Kidney (tissue), 14 donors: ENCODE results near the gene CACFD1. TPM values are rescaled to one million over a fixed set of nuclear protein-coding genes. Genes with fewer than 3 reads are reported as not detected.

ENCODE experiments used
- DNase-seq, 5 donors: peaks; one replicate each; pipeline ENCODE4 v3.0.0-alpha.2; 2013 to 2020
- FAIRE-seq: peaks from 2 replicates; lab custom pipeline; 2012; peaks lifted over from hg19 to GRCh38; lab: Jason Lieb, UNC
- H3K27ac ChIP-seq, 2 donors: one replicate each; pipeline ENCODE4 v1.7.0; 2013; ENCODE audit warnings: low read depth in 2 of 2, low read length in 2 of 2, inconsistent platforms in 1 of 2
- H3K27me3 ChIP-seq: one replicate; pipeline ENCODE4 v1.7.1; 2013; ENCODE audit warnings: low read length, inconsistent platforms; ENCODE audit not compliant: control insufficient read depth, insufficient read depth
- H3K36me3 ChIP-seq, 3 donors: one replicate each; pipeline versions ENCODE4 v1.7.0 to v1.7.1; 2013; ENCODE audit warnings: low read length in 3 of 3, control low read depth in 1 of 3, inconsistent platforms in 1 of 3; ENCODE audit not compliant: insufficient read depth in 3 of 3, control insufficient read depth in 2 of 3
- H3K4me1 ChIP-seq, 3 donors: one replicate each; pipeline versions ENCODE4 v1.7.0 to v1.7.1; 2013; ENCODE audit warnings: low read length in 3 of 3, inconsistent platforms in 1 of 3, low read depth in 1 of 3; ENCODE audit not compliant: control insufficient read depth in 2 of 3, insufficient read depth in 2 of 3
- H3K4me3 ChIP-seq, 3 donors: one replicate each; pipeline versions ENCODE4 v1.7.0 to v1.8.1; 2013; ENCODE audit warnings: low read length in 3 of 3, control low read depth in 1 of 3, inconsistent platforms in 1 of 3
- H3K9ac ChIP-seq, 3 donors: one replicate each; pipeline versions ENCODE4 v1.7.0 to v1.7.1; 2013; ENCODE audit warnings: low read length in 3 of 3, control low read depth in 1 of 3, inconsistent platforms in 1 of 3
- H3K9me3 ChIP-seq, 3 donors: one replicate each; pipeline versions ENCODE4 v1.7.0 to v1.7.1; 2013; ENCODE audit warnings: low read length in 3 of 3, control low read depth in 1 of 3, inconsistent platforms in 1 of 3; ENCODE audit not compliant: control insufficient read depth in 2 of 3, insufficient read depth in 1 of 3
- intact Hi-C: fragments of 100-400 bp; cut with DNase I; formaldehyde crosslinking; loops from one replicate; pipeline ENCODE4 v1.11.1; 2022
- polyA plus RNA-seq: library from polyadenylated mRNA; stranded (reverse); fragments of 350-450 nt; fragmentation: Illumina TruSeq; extraction: RNeasy Lipid Tissue Mini Kit (QIAGEN cat#74804); gene quantifications from one replicate; pipeline ENCODE4 v1.2.3, GENCODE V29; 2014; ENCODE audit warnings: low read depth, low replicate concordance; ENCODE audit not compliant: insufficient read depth
- total RNA-seq: library from RNA; stranded (reverse); fragmentation: NEBNext Ultra II Directional; extraction: Animal tissue kit (Norgen Biotek cat#: 25700); gene quantifications from one replicate; pipeline ENCODE4 v1.2.1, GENCODE V29; 2021
- TF ChIP-seq, protein P1 (sequence below): IDR thresholded peaks from 3 replicates; pipeline ENCODE4 v1.5.1; 2012; ENCODE audit warnings: mild to moderate bottlenecking, moderate library complexity, borderline replicate concordance; ENCODE audit not compliant: insufficient read depth; ENCODE audit errors: extremely low read depth
- donor health status: control.
- donor health status: control.
- donor health status: control.
- donor health status: control.
- donor health status: control.
- donor health status: DM: yes; HTN: yes; CAD: no.
- donor health status: Normal renal cell carcinoma (clear cell type).

The CACFD1 gene
- total and polyA plus RNA-seq, 2 donors from 2014 or later = 37.3 to 37.8 TPM

DNA sequence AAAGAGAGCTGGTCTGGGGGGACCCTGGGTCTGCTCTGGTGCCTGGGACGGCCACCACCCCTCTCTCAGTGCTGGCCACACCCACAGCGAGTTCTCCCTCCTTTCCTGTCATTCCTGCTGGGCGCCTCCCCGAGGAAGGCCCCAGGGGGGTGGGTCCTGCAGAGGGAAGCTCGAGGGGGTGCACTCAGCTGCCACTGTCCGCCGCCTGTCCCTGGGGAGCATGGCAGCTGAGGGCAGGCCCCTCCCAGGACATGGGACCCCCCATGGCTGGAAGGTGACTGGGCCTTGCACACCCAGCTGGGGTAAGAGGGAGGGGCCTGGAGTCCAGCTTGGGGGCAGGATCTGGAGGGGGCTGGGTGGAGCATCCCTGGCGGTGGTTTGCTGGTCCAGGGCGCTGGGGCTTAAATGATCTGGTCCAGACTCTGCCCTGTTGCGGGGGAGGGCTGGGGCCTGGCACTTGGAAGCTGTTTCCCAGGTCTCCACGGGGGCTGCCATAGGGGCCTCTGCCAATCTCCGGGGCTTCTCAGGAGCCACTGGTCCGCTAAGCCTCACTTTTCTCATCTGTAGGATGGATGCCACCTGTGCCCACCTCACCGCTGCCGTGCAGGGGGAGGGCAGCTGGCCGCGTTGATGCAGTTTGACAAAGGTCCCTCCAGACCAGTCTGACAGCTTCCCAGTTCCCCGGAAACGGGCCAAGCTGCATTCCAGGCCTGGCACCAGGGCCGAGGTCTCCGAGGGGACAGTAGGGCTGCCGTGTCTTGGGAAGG lies 25.1 kb downstream of the CACFD1 start:
- Histone ChIP-seq H3K9ac (no peak overlapping the region), H3K27me3 (no peaks in the 10 kb centered on the region), H3K4me1 (no peaks in the 10 kb centered on the region), H3K9me3 (no peaks in the 10 kb centered on the region), H3K36me3 (no peaks in the 10 kb centered on the region), H3K27ac (no peak overlapping the region), H3K4me3 (no peak overlapping the region)
- DNase-seq = peak in 3 of 5 donors; percentile 44 to 76 (median 56)
- intact Hi-C loops = loop anchor here (5.0 to 10.0 kb wide), 2 partner anchors 78 to 300 kb away; no protein-coding TSS in a partner anchor
- no peak for FAIRE-seq
- TF ChIP-seq, protein P1, sequence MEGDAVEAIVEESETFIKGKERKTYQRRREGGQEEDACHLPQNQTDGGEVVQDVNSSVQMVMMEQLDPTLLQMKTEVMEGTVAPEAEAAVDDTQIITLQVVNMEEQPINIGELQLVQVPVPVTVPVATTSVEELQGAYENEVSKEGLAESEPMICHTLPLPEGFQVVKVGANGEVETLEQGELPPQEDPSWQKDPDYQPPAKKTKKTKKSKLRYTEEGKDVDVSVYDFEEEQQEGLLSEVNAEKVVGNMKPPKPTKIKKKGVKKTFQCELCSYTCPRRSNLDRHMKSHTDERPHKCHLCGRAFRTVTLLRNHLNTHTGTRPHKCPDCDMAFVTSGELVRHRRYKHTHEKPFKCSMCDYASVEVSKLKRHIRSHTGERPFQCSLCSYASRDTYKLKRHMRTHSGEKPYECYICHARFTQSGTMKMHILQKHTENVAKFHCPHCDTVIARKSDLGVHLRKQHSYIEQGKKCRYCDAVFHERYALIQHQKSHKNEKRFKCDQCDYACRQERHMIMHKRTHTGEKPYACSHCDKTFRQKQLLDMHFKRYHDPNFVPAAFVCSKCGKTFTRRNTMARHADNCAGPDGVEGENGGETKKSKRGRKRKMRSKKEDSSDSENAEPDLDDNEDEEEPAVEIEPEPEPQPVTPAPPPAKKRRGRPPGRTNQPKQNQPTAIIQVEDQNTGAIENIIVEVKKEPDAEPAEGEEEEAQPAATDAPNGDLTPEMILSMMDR = no peak

DNA sequence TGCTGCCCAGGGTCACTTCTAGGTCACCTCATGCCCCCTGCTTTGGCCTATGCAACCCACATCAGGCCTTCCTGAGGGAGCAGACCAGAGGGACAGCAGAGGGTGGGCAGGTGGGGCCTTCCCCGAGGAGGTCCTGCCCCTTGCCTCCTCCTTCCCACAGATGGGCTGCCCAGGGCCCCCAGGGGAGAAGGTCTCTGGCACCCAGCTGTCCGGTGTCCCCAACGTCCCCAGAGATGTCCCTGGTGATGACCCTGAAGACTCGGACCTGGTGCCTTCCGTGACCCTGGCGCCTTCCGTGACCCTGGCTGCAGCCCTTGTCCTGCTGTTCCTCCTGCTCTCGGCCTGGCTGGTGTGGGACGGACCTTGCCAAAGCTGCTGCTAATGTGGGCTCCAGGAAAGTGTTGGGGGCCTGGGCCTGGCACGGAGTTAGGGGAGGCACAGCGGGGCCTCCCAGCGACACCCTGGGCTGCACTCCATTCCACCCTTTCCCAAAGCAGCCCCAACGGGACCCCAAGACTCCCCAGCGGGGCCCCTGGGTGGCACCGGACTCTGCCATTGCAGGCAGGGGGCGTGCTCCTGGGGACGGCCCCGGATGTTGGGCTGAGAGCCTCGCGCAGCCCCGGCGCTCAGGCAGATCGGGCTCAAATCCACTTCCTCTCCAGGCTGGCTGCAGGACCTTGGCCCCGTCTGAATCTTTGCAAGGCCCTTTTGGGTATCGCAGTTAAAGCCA lies 25.9 kb downstream of the CACFD1 start:
- intact Hi-C loops = loop anchor here (5.0 to 10.0 kb wide), 2 partner anchors 78 to 301 kb away; no protein-coding TSS in a partner anchor
- DNase-seq = peak in 1 of 5 donors; percentile 76

DNA sequence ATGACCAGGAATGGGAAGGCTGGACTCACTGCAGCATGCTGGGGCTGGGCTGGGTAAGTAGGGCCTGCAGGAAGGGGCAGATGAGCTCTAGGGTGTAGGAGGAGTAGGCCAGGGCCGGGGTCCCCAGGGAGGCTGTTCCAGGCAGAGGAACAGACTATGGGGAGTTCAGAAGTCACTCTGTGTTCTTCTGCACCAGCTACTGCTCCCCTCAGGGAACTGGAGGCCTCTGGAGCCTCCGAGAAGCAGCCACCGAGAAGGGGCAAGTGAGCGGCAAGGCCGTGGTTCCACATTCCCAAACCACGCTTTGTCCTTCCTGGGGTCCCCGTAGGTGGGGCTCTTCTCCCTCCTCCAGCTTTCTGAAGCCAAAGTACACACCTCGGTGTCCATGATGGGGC lies 27.6 kb downstream of the CACFD1 start:
- Histone ChIP-seq H3K4me3 (no peak overlapping the region), H3K36me3 (no peaks in the 10 kb centered on the region), H3K9ac (no peak overlapping the region), H3K27ac (no peak overlapping the region), H3K4me1 (peaks cover 0 to 3% (median 0%) of the 10 kb centered on the region in 3 donors), H3K27me3 (no peaks in the 10 kb centered on the region), H3K9me3 (no peaks in the 10 kb centered on the region)
- intact Hi-C loops = loop anchor here (5.0 to 10.0 kb wide), 2 partner anchors 80 to 303 kb away; no protein-coding TSS in a partner anchor
- FAIRE-seq (no peak), DNase-seq (peak in 1 of 5 donors; percentile 59)
- TF ChIP-seq, protein P1 = no peak

More for the DNA sequence above, 25.9 kb downstream of the CACFD1 start:
- TF ChIP-seq, protein P1 = no peak
- H3K27me3 ChIP-seq = no peaks in the 10 kb centered on the region
- H3K36me3 ChIP-seq = no peaks in the 10 kb centered on the region
- H3K27ac ChIP-seq = no peak overlapping the region
- no peak overlapping the region for H3K9ac ChIP-seq
- H3K4me3 ChIP-seq = no peak overlapping the region
- no peaks in the 10 kb centered on the region for H3K9me3 ChIP-seq
- FAIRE-seq = no peak
- no peaks in the 10 kb centered on the region for H3K4me1 ChIP-seq
